H1 (cell line): ENCODE results near the gene SEC61A1. TPM values are rescaled to one million over a fixed set of nuclear protein-coding genes. Genes with fewer than 3 reads are reported as not detected.

ENCODE experiments used
- CTCF ChIA-PET: fragments of 300-600 bp; sonication (Branson Sonifier 250); formaldehyde crosslinking; loops from one replicate; lab custom pipeline; 2021; ENCODE audit not compliant: partially characterized antibody; lab: Charles Lee
- POLR2A ChIA-PET: fragments of 300-600 bp; sonication (Branson Sonifier 250); formaldehyde crosslinking; loops from one replicate; lab custom pipeline; 2021; ENCODE audit warnings: inconsistent platforms; ENCODE audit not compliant: partially characterized antibody; lab: Charles Lee
- DNase-seq, 2 experiments: peaks; one replicate each; pipeline versions ENCODE4 v3.0.0 to v3.0.0-alpha.2; 2010 to 2022; ENCODE audit warnings: low spot score in 2 of 2, low read depth in 1 of 2, mixed read lengths in 1 of 2
- FAIRE-seq: peaks from 2 replicates; lab custom pipeline; 2011; peaks lifted over from hg19 to GRCh38; lab: Jason Lieb, UNC
- H2AFZ ChIP-seq: 2 replicates; pipeline ENCODE4 v1.8.1; 2012; ENCODE audit warnings: low read length, inconsistent platforms
- H2AK5ac ChIP-seq: 2 replicates; pipeline ENCODE4 v1.6.1; 2013; ENCODE audit warnings: low read depth, low read length
- H2BK120ac ChIP-seq: replicated peaks from 2 replicates; pipeline ENCODE3; 2013; ENCODE audit warnings: low read depth, low read length, inconsistent platforms
- H2BK12ac ChIP-seq: 2 replicates; pipeline ENCODE4 v1.6.1; 2013; ENCODE audit warnings: low read depth, low read length
- H2BK15ac ChIP-seq: 2 replicates; pipeline ENCODE4 v1.6.1; 2013; ENCODE audit warnings: low read length
- H2BK20ac ChIP-seq: 2 replicates; pipeline ENCODE4 v1.6.1; 2013; ENCODE audit warnings: low read length
- H2BK5ac ChIP-seq: 2 replicates; pipeline ENCODE4 v1.6.1; 2013; ENCODE audit warnings: low read depth, low read length
- H3K14ac ChIP-seq: 2 replicates; pipeline ENCODE4 v1.6.1; 2013; ENCODE audit warnings: inconsistent platforms; ENCODE audit not compliant: insufficient read length
- H3K18ac ChIP-seq: 2 replicates; pipeline ENCODE4 v1.6.1; 2013; ENCODE audit warnings: low read length; ENCODE audit errors: extremely low read depth
- H3K23ac ChIP-seq: 2 replicates; pipeline ENCODE4 v1.6.1; 2013; ENCODE audit warnings: inconsistent platforms; ENCODE audit not compliant: insufficient read length
- H3K23me2 ChIP-seq: 2 replicates; pipeline ENCODE4 v1.6.1; 2013; ENCODE audit warnings: low read depth, low read length
- H3K27ac ChIP-seq: 2 replicates; pipeline ENCODE4 v1.6.1; 2011; ENCODE audit warnings: low read depth, low read length, inconsistent platforms
- H3K27me3 ChIP-seq, 4 experiments: replicated peaks in 1 of 4; 1 replicate in 1 of 4; 2 replicates in 3 of 4; pipeline versions ENCODE4 v1.6.1 to v1.8.1; 2011 to 2013; ENCODE audit warnings: low read length in 3 of 4, mild to moderate bottlenecking in 3 of 4, inconsistent platforms in 2 of 4, mixed read lengths in 2 of 4, moderate library complexity in 1 of 4; ENCODE audit not compliant: control insufficient read depth in 3 of 4, insufficient read depth in 3 of 4; ENCODE audit errors: extremely low read depth in 1 of 4
- H3K36me3 ChIP-seq, 4 experiments: 2 replicates each; pipeline versions ENCODE4 v1.6.1 to v1.8.1; 2011 to 2013; ENCODE audit warnings: mild to moderate bottlenecking in 4 of 4, low read length in 3 of 4, moderate library complexity in 2 of 4, control low read depth in 1 of 4, inconsistent platforms in 1 of 4; ENCODE audit not compliant: insufficient read depth in 4 of 4, control insufficient read depth in 2 of 4
- H3K4ac ChIP-seq: replicated peaks from 2 replicates; pipeline ENCODE3; 2013; ENCODE audit warnings: low read length, low read depth, mixed read lengths, inconsistent platforms; ENCODE audit not compliant: insufficient read length
- H3K4me1 ChIP-seq, 4 experiments: replicated peaks in 1 of 4; 1 replicate in 1 of 4; 2 replicates in 3 of 4; pipeline versions ENCODE4 v1.6.1 to v1.8.1; 2011 to 2013; ENCODE audit warnings: low read length in 3 of 4, inconsistent platforms in 2 of 4, mixed read lengths in 1 of 4; ENCODE audit not compliant: insufficient read depth in 4 of 4, control insufficient read depth in 3 of 4
- H3K4me2 ChIP-seq, 2 experiments: 2 replicates each; pipeline versions ENCODE4 v1.6.1 to v1.8.1; 2011 to 2013; ENCODE audit warnings: low read depth in 2 of 2, low read length in 2 of 2, control low read depth in 1 of 2, inconsistent platforms in 1 of 2, mild to moderate bottlenecking in 1 of 2; ENCODE audit not compliant: insufficient read depth in 1 of 2
- H3K4me3 ChIP-seq, 4 experiments: fragments of 200-600, 300-600 bp in 1 of 4; sonication (generic), shearing (Covaris generic), sonication (Bioruptor Twin) in 1 of 4; 2 replicates each; pipeline versions ENCODE4 v1.5.1 to v1.8.1; 2011 to 2016; ENCODE audit warnings: low read length in 4 of 4, low read depth in 3 of 4, control low read depth in 2 of 4, inconsistent platforms in 2 of 4, mild to moderate bottlenecking in 2 of 4, mixed read lengths in 1 of 4, moderate library complexity in 1 of 4; ENCODE audit not compliant: insufficient read depth in 2 of 4; ENCODE audit errors: extremely low read depth in 1 of 4
- H3K56ac ChIP-seq: replicated peaks from 2 replicates; pipeline ENCODE3; 2013; ENCODE audit warnings: low read depth, mild to moderate bottlenecking, mixed read lengths, low read length, inconsistent platforms; ENCODE audit not compliant: insufficient read length
- H3K79me1 ChIP-seq: 2 replicates; pipeline ENCODE4 v1.6.1; 2013; ENCODE audit warnings: low read depth, low read length, control low read depth
- H3K79me2 ChIP-seq, 2 experiments: 2 replicates each; pipeline versions ENCODE4 v1.6.1 to v1.8.1; 2012 to 2013; ENCODE audit warnings: low read length in 2 of 2, mild to moderate bottlenecking in 2 of 2, inconsistent platforms in 1 of 2; ENCODE audit not compliant: insufficient read depth in 2 of 2, control insufficient read depth in 1 of 2
- H3K9ac ChIP-seq, 4 experiments: replicated peaks in 1 of 4; 1 replicate in 1 of 4; 2 replicates in 3 of 4; pipeline versions ENCODE4 v1.6.1 to v1.8.1; 2011 to 2013; ENCODE audit warnings: low read depth in 3 of 4, low read length in 3 of 4, control low read depth in 2 of 4, mild to moderate bottlenecking in 2 of 4, moderate library complexity in 2 of 4, inconsistent platforms in 1 of 4; ENCODE audit errors: extremely low read depth in 1 of 4
- H3K9me3 ChIP-seq, 2 experiments: 2 replicates each; pipeline versions ENCODE4 v1.6.1 to v1.8.1; 2012 to 2013; ENCODE audit warnings: mild to moderate bottlenecking in 2 of 2, moderate library complexity in 2 of 2, control low read depth in 1 of 2, inconsistent platforms in 1 of 2, low read depth in 1 of 2, low read length in 1 of 2, mixed read lengths in 1 of 2; ENCODE audit not compliant: insufficient read depth in 2 of 2
- H4K20me1 ChIP-seq, 2 experiments: replicated peaks in 1 of 2; 2 replicates each; pipeline versions ENCODE3 to v1.8.1; 2011 to 2013; ENCODE audit warnings: inconsistent platforms in 2 of 2, low read length in 2 of 2, mild to moderate bottlenecking in 1 of 2; ENCODE audit not compliant: insufficient read depth in 2 of 2, control insufficient read depth in 1 of 2
- H4K5ac ChIP-seq: 2 replicates; pipeline ENCODE4 v1.6.1; 2013; ENCODE audit warnings: low read length, low read depth, mixed read lengths, inconsistent platforms; ENCODE audit not compliant: insufficient read length
- H4K8ac ChIP-seq: 2 replicates; pipeline ENCODE4 v1.8.0; 2013; ENCODE audit warnings: mild to moderate bottlenecking, moderate library complexity, low read length, inconsistent platforms; ENCODE audit not compliant: insufficient read depth; ENCODE audit errors: extremely low read depth
- H4K91ac ChIP-seq: replicated peaks from 2 replicates; pipeline ENCODE3; 2013; ENCODE audit warnings: low read length, mixed read lengths, inconsistent platforms; ENCODE audit not compliant: insufficient read length
- CTCF ChIP-seq, 3 experiments: IDR thresholded peaks; 1 replicate in 2 of 3; 2 replicates in 1 of 3; pipeline versions ENCODE4 v1.5.1 to v1.6.1; 2011; ENCODE audit warnings: low read length in 3 of 3, mild to moderate bottlenecking in 3 of 3, inconsistent platforms in 2 of 3, low read depth in 1 of 3, moderate library complexity in 1 of 3; ENCODE audit not compliant: insufficient read depth in 1 of 3; ENCODE audit errors: control extremely low read depth in 1 of 3
- HDAC2 ChIP-seq, 2 experiments: fragments of 300-600 bp in 1 of 2; sonication (generic) in 1 of 2; IDR thresholded peaks; 2 replicates each; pipeline ENCODE4 v1.6.1; 2011 to 2012; ENCODE audit warnings: low read depth in 2 of 2, low read length in 2 of 2, mild to moderate bottlenecking in 2 of 2, moderate library complexity in 2 of 2, borderline replicate concordance in 1 of 2, inconsistent platforms in 1 of 2
- KDM4A ChIP-seq: IDR thresholded peaks from one replicate; pipeline ENCODE4 v1.7.1; 2012; ENCODE audit warnings: low read depth, mild to moderate bottlenecking, moderate library complexity, low read length, inconsistent platforms; ENCODE audit not compliant: severe bottlenecking
- KDM5A ChIP-seq: fragments of 200-600 bp; IDR thresholded peaks from 2 replicates; pipeline ENCODE4 v1.7.1; 2012; ENCODE audit warnings: mild to moderate bottlenecking, low read length, inconsistent platforms, mixed read lengths
- RBBP5 ChIP-seq: IDR thresholded peaks from 2 replicates; pipeline ENCODE4 v1.7.1; 2012; ENCODE audit warnings: low read depth, mild to moderate bottlenecking, inconsistent platforms, low read length, moderate library complexity, borderline replicate concordance
- SAP30 ChIP-seq: fragments of 300-600 bp; sonication (generic); IDR thresholded peaks from 2 replicates; pipeline ENCODE4 v1.7.1; 2012; ENCODE audit warnings: low read length, moderate library complexity, mild to moderate bottlenecking, inconsistent platforms; ENCODE audit not compliant: insufficient read depth, insufficient replicate concordance
- SIX5 ChIP-seq: IDR thresholded peaks from 2 replicates; pipeline ENCODE4 v1.6.1; 2011; ENCODE audit warnings: mild to moderate bottlenecking, low read depth, low read length
- TAF1 ChIP-seq: IDR thresholded peaks from 2 replicates; pipeline ENCODE4 v1.6.1; 2011; ENCODE audit warnings: mild to moderate bottlenecking, low read depth, low read length
- WGBS, 2 experiments: shearing (Covaris generic) in 1 of 2; methylation state at CpG; one replicate each; pipeline versions ENCODE4 v1.1.6 to v1.1.7; 2013 to 2015; ENCODE audit warnings: low lambda C conversion rate in 2 of 2, mixed read lengths in 2 of 2, inconsistent platforms in 1 of 2, low coverage in 1 of 2, missing lambda C conversion rate in 1 of 2; ENCODE audit not compliant: insufficient replicate concordance in 2 of 2, insufficient coverage in 1 of 2, insufficient read length in 1 of 2; ENCODE audit errors: extremely low coverage in 1 of 2, missing lambda C conversion rate in 1 of 2; 5-methylcytosine and 5-hydroxymethylcytosine counted together
- polyA plus RNA-seq, 7 experiments: library from polyadenylated mRNA; depleted of rRNA in 3 of 7; stranded (reverse) in 5 of 7; unstranded in 2 of 7; fragments of >200 nt in 5 of 7; fragments of 200-250 nt in 2 of 7; gene quantifications; 1 replicate in 5 of 7; 2 replicates in 1 of 7; 4 replicates in 1 of 7; pipeline versions ENCODE4 v1.2.1 to v1.2.3, GENCODE V29; 2011 to 2013; ENCODE audit warnings: missing spikeins in 2 of 7, mixed read lengths in 2 of 7
- total RNA-seq: library from RNA; stranded (reverse); fragmentation: NEBNext Ultra II Directional; extraction: Animal tissue kit (Norgen Biotek cat#: 25700); gene quantifications from 2 replicates; pipeline ENCODE4 v1.2.1, GENCODE V29; 2021
- TF ChIP-seq, protein P1 (sequence below): IDR thresholded peaks from 2 replicates; pipeline ENCODE4 v1.6.1; 2012; ENCODE audit warnings: inconsistent platforms

Gene SEC61A1
- total and polyA plus RNA-seq, 2 of the 8 experiments (the other 6 are each of a cell fraction or from before 2014, with no cell fraction given): 133 to 165 TPM

DNA sequence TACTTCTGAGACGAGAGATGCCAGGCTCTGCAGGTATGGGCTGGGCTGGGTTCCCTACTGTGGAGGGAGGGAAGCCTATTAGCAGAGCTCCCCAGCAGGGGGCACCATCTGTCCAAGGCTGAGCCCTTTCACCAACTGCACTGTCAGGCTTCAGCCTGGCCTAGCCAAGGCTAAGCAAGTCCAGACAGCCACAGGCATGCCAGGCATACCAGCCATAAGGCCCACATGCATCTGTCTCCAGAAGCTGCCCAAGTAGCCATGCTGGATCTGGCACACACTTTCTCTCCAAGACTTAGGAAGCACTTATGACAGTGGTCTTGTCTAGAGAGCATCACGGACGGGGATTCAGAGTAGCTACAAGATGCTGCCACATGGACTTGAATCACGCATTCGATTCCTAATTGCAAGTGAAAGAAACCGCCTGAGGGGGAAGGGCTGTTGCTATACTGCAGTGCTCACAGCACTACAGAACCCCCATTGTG lies 43.0 kb downstream of the SEC61A1 start:
- peak; percentile 63 to 86 for DNase-seq
- H2AK5ac ChIP-seq: no peak overlapping the region
- H3K4ac ChIP-seq: no peak overlapping the region
- H3K4me2 ChIP-seq: peak overlapping the region; percentile 0 to 62; a peak in 1 of 4 replicates
- H3K56ac ChIP-seq: no peak overlapping the region
- H3K4me1 ChIP-seq: peaks cover 9 to 30% (median 19%) of the 10 kb centered on the region in 4 experiments
- H3K27ac ChIP-seq: no peak overlapping the region
- peaks cover 11 to 62% (median 36%) of the 10 kb centered on the region in 4 experiments for H3K36me3 ChIP-seq
- H4K8ac ChIP-seq: no peak overlapping the region
- no peak overlapping the region for H2BK120ac ChIP-seq
- no peaks in the 10 kb centered on the region for H3K9me3 ChIP-seq
- no peak overlapping the region for H3K18ac ChIP-seq
- peak overlapping the region; percentile 10; the same call in 1 of the 2 replicates for H2BK5ac ChIP-seq
- no peak overlapping the region for H2BK12ac ChIP-seq
- H3K23ac ChIP-seq: no peak overlapping the region
- H3K79me1 ChIP-seq: peaks cover 7% of the 10 kb centered on the region
- no peak overlapping the region for H2AFZ ChIP-seq
- FAIRE-seq: peak; percentile 7
- no peak overlapping the region for H3K14ac ChIP-seq
- peak overlapping the region; percentile 4 for H4K91ac ChIP-seq
- peak overlapping the region in 1 of 4 experiments; percentile 17; a peak in 1 of 8 replicates for H3K4me3 ChIP-seq
- 64% methylated on average over 6 of the region's 6 CpGs; no CpG with 5 or more reads in 1 of the 2 experiments for WGBS, 2 experiments
- peaks cover 2 to 5% of the 10 kb centered on the region in 2 experiments for H4K20me1 ChIP-seq
- H2BK15ac ChIP-seq: no peak overlapping the region
- H3K27me3 ChIP-seq: no peaks in the 10 kb centered on the region
- ChIA-PET CTCF (interaction anchor here (0.7 to 3.3 kb wide), 27 partner anchors 8 to 513 kb away, joined by 3 to 27 read pairs (median 4); partner anchors contain the start of gene RUVBL1), POLR2A (interaction anchor here (1.2 to 1.6 kb wide), 4 partner anchors 15 to 29 kb away, joined by 3 to 6 read pairs (median 4); partner anchors contain the start of gene RUVBL1)
- no peak overlapping the region for H3K9ac ChIP-seq
- peaks cover 0 to 40% of the 10 kb centered on the region in 2 experiments; a peak in 2 of 4 replicates for H3K79me2 ChIP-seq
- no peak overlapping the region for H2BK20ac ChIP-seq
- H4K5ac ChIP-seq: peak overlapping the region; percentile 19
- no peaks in the 10 kb centered on the region for H3K23me2 ChIP-seq
- no peak for TF ChIP-seq RBBP5
- TF ChIP-seq SAP30: peak; percentile 72
- TF ChIP-seq TAF1: no peak
- TF ChIP-seq, protein P1, sequence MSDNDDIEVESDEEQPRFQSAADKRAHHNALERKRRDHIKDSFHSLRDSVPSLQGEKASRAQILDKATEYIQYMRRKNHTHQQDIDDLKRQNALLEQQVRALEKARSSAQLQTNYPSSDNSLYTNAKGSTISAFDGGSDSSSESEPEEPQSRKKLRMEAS: peak; percentile 23; the same call in 1 of the 2 replicates
- TF ChIP-seq CTCF (IDR thresholded peaks at IDR 0.05; ENCODE audit: control extremely low read depth in 1 of 3, insufficient read depth in 1 of 3, low read depth in 1 of 3, low read length in 3 of 3): peak; percentile 61 to 74 (median 64)
- no peak for TF ChIP-seq HDAC2 (IDR thresholded peaks at IDR 0.05; ENCODE audit: borderline replicate concordance in 1 of 2, low read depth in 2 of 2, low read length in 2 of 2)
- no peak for TF ChIP-seq KDM4A
- no peak for TF ChIP-seq SIX5
- TF ChIP-seq KDM5A: no peak
